ENCODE results near the gene PTPRN. TPM values are rescaled to one million over a fixed set of nuclear protein-coding genes. Genes with fewer than 3 reads are reported as not detected.

The PTPRN gene
- 0.13 and 0.43 TPM in 2 replicates for total RNA-seq

GRCh38 chr2:219309278-219309677 lies at the start of gene PTPRN:
PTPRN (minus strand) TSS chr2:219309401; CDS start chr2:219309332, 69 bp downstream.

GRCh38 chr2:219332542-219332941 lies 23.3 kb upstream of the PTPRN start, which contains the start of gene RESP18:
RESP18 (minus strand) TSS chr2:219332744.

GRCh38 chr2:219279151-219279915 lies 29.9 kb downstream of the PTPRN start, which contains the start of gene DNAJB2:
DNAJB2 (plus strand) TSS chr2:219279366; CDS start chr2:219279834, 468 bp downstream.

GRCh38 chr2:219253753-219254589 lies 55.2 kb downstream of the PTPRN start, which contains the start of gene TUBA4A:
TUBA4A (minus strand) TSS chr2:219253918; CDS start chr2:219253858, 60 bp downstream.

GRCh38 chr2:219252900-219253752 lies 56.1 kb downstream of the PTPRN start, which contains the start of gene TUBA4B:
TUBA4B (plus strand) TSS chr2:219253243; CDS start chr2:219253408, 165 bp downstream.

GRCh38 chr2:219245148-219245898 lies 63.9 kb downstream of the PTPRN start, which contains the start of the genes GLB1L and STK16:
GLB1L (minus strand) TSS chr2:219245444; CDS start chr2:219243573, 1,871 bp downstream.
STK16 (plus strand) TSS chr2:219245479; CDS start chr2:219246000, 521 bp downstream.

Small RNA genes within 50 kb of the gene (small RNA-seq; reads per million reads assigned to genes)
- not detected for gene AC053503.3
- gene MIR153-1 = not detected

Other genes starting within 250 kb of the PTPRN start
- not detected in 2 replicates for gene IHH, start 248.5 kb downstream of the PTPRN start, total RNA-seq
- 19.9 and 27.6 TPM in 2 replicates for gene NHEJ1, start 148.6 kb downstream of the PTPRN start, total RNA-seq
- gene SLC23A3, start 139.4 kb downstream of the PTPRN start, total RNA-seq = 1.8 and 2.2 TPM in 2 replicates
- gene CNPPD1, start 132.5 kb downstream of the PTPRN start, total RNA-seq = 25.9 and 28.0 TPM in 2 replicates
- 86.2 and 87.0 TPM in 2 replicates for gene RETREG2, start 131.1 kb downstream of the PTPRN start, total RNA-seq
- 16.4 and 22.6 TPM in 2 replicates for gene ZFAND2B, start 102.6 kb downstream of the PTPRN start, total RNA-seq
- gene ABCB6, start 90.4 kb downstream of the PTPRN start, total RNA-seq = 26.7 and 26.9 TPM in 2 replicates
- 55.7 and 58.9 TPM in 2 replicates for gene ATG9A, start 79.8 kb downstream of the PTPRN start, total RNA-seq
- gene ANKZF1, start 79.6 kb downstream of the PTPRN start, total RNA-seq = 21.5 and 31.2 TPM in 2 replicates
- 16.5 and 34.4 TPM in 2 replicates for gene GLB1L, start 64.0 kb downstream of the PTPRN start, total RNA-seq
- gene STK16, start 63.9 kb downstream of the PTPRN start, total RNA-seq = 33.7 and 52.9 TPM in 2 replicates
- not detected in 2 replicates for gene TUBA4B, start 56.2 kb downstream of the PTPRN start, total RNA-seq
- 26.5 and 28.6 TPM in 2 replicates for gene TUBA4A, start 55.5 kb downstream of the PTPRN start, total RNA-seq
- 36.3 and 50.0 TPM in 2 replicates for gene DNAJB2, start 30.0 kb downstream of the PTPRN start, total RNA-seq
- gene RESP18, start 23.3 kb upstream of the PTPRN start, total RNA-seq = not detected in 2 replicates
- gene DNPEP, start 78.5 kb upstream of the PTPRN start, total RNA-seq = 43.6 and 52.8 TPM in 2 replicates
- gene DES, start 109.0 kb upstream of the PTPRN start, total RNA-seq = 0.76 and 1.6 TPM in 2 replicates
- 18.6 and 28.7 TPM in 2 replicates for gene SPEG, start 125.4 kb upstream of the PTPRN start, total RNA-seq
- 44.3 and 46.0 TPM in 2 replicates for gene GMPPA, start 189.5 kb upstream of the PTPRN start, total RNA-seq
- under 0.01 TPM in 1 of 2 replicates, not detected in the other for gene ASIC4, start 205.1 kb upstream of the PTPRN start, total RNA-seq
- gene CHPF, start 234.4 kb upstream of the PTPRN start, total RNA-seq = 102 and 129 TPM in 2 replicates
- 1.1 and 1.3 TPM in 2 replicates for gene TMEM198, start 234.6 kb upstream of the PTPRN start, total RNA-seq

All from articular chondrocyte of knee joint (primary cell).